Ascending aorta (tissue), 2 donors: ENCODE results near the gene RIPPLY2. TPM values are rescaled to one million over a fixed set of nuclear protein-coding genes. Genes with fewer than 3 reads are reported as not detected.
"Not testable (repeated sequence)": the region's sequence is repeated elsewhere in the genome, so short reads cannot be mapped to it uniquely, and the experiment has no call there.

Experiments used
- DNase-seq, 2 donors: peaks; one replicate each; pipeline ENCODE4 v3.0.0-alpha.2; 2019; ENCODE audit warnings: low spot score in 2 of 2
- H3K27ac ChIP-seq, 2 donors: fragments of 200-600 bp; sonication (generic); one replicate each; pipeline ENCODE4 v1.5.1; 2016 to 2017; ENCODE audit warnings: mild to moderate bottlenecking in 1 of 2
- H3K27me3 ChIP-seq: fragments of 200-600 bp; sonication (generic); one replicate; pipeline ENCODE4 v1.5.1; 2017
- H3K36me3 ChIP-seq, 2 donors: fragments of 200-600 bp; sonication (generic); one replicate each; pipeline ENCODE4 v1.5.1; 2016
- H3K4me1 ChIP-seq, 2 donors: fragments of 200-600 bp; sonication (generic); one replicate each; pipeline ENCODE4 v1.5.1; 2016 to 2017; ENCODE audit warnings: mild to moderate bottlenecking in 1 of 2
- H3K4me3 ChIP-seq, 2 donors: fragments of 200-600 bp; sonication (generic); one replicate each; pipeline ENCODE4 v1.5.1; 2016 to 2017; ENCODE audit warnings: mild to moderate bottlenecking in 1 of 2
- H3K9me3 ChIP-seq, 2 donors: fragments of 200-600 bp; sonication (generic); one replicate each; pipeline ENCODE4 v1.5.1; 2016
- intact Hi-C: fragments of 100-400 bp; cut with DNase I; formaldehyde crosslinking; loops from one replicate; pipeline ENCODE4 v1.15.1; 2023
- total RNA-seq: library from RNA; depleted of rRNA; stranded (reverse); fragments of >200 nt; gene quantifications from one replicate; pipeline ENCODE4 v1.1.0, GENCODE V29; 2016
- TF ChIP-seq, protein P1 (sequence below), 3 experiments: fragments of 200-600 bp in 2 of 3; fragments of 450-650 bp in 1 of 3; sonication (generic) in 2 of 3; IDR thresholded peaks; one replicate each; pipeline ENCODE4 v1.5.1; 2016 to 2019; ENCODE audit warnings: antibody characterized with exemption in 3 of 3, mild to moderate bottlenecking in 1 of 3, moderate library complexity in 1 of 3

The RIPPLY2 gene
- total RNA-seq, 1 donor from 2014 or later, result not detected

DNA sequence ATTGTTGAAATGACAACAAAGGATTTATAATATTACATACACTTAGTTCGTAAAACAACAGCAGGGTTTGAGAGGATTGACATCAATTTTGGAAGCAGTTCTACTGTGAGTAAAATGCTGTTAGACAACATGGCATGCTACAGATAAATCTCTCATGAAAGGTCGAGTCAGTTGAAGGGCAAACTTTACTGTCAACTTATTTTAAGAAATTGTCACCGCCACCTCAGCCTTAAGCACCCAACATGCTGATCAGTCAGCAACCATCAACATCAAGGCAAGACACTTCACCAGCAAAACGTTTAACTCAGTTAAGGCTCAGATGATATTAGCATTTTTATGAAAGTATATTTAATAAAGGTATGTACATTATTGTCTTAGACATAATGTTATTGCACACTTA is 37.4 kb downstream of the RIPPLY2 start:
- TF ChIP-seq, protein P1, sequence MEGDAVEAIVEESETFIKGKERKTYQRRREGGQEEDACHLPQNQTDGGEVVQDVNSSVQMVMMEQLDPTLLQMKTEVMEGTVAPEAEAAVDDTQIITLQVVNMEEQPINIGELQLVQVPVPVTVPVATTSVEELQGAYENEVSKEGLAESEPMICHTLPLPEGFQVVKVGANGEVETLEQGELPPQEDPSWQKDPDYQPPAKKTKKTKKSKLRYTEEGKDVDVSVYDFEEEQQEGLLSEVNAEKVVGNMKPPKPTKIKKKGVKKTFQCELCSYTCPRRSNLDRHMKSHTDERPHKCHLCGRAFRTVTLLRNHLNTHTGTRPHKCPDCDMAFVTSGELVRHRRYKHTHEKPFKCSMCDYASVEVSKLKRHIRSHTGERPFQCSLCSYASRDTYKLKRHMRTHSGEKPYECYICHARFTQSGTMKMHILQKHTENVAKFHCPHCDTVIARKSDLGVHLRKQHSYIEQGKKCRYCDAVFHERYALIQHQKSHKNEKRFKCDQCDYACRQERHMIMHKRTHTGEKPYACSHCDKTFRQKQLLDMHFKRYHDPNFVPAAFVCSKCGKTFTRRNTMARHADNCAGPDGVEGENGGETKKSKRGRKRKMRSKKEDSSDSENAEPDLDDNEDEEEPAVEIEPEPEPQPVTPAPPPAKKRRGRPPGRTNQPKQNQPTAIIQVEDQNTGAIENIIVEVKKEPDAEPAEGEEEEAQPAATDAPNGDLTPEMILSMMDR (IDR thresholded peaks at IDR 0.05), result no peak
- intact Hi-C loops, result no loop called here
- no peak for DNase-seq
- peaks cover 0 to 11% of the 10 kb centered on the region in 2 donors for H3K4me1 ChIP-seq
- H3K36me3 ChIP-seq, result peaks cover 0 to 4% of the 10 kb centered on the region in 2 donors
- H3K4me3 ChIP-seq, result no peak overlapping the region
- H3K27ac ChIP-seq, result no peak overlapping the region
- no peaks in the 10 kb centered on the region for H3K9me3 ChIP-seq
- H3K27me3 ChIP-seq, result no peaks in the 10 kb centered on the region

GRCh38 chr6:83891586-83891985 is 38.4 kb downstream of the RIPPLY2 start:
- Histone ChIP-seq H3K36me3 (peaks cover 0 to 4% of the 10 kb centered on the region in 2 donors), H3K27me3 (no peaks in the 10 kb centered on the region), H3K4me3 (no peak overlapping the region), H3K9me3 (no peaks in the 10 kb centered on the region), H3K27ac (no peak overlapping the region), H3K4me1 (peaks cover 0 to 8% of the 10 kb centered on the region in 2 donors)
- no peak for DNase-seq
- intact Hi-C loops, result no loop called here
- TF ChIP-seq, protein P1 (IDR thresholded peaks at IDR 0.05), result no peak

- Histone ChIP-seq H3K27ac (no peak overlapping the region), H3K27me3 (no peaks in the 10 kb centered on the region), H3K4me1 (peaks cover 0 to 3% of the 10 kb centered on the region in 2 donors), H3K9me3 (no peaks in the 10 kb centered on the region), H3K36me3 (peaks cover 0 to 4% of the 10 kb centered on the region in 2 donors), H3K4me3 (no peak overlapping the region)
- intact Hi-C loops, result no loop called here
- TF ChIP-seq, protein P1 (IDR thresholded peaks at IDR 0.05), result no peak
- no peak for DNase-seq
These were observed 39.9 kb downstream of the RIPPLY2 start for GRCh38 chr6:83893024-83893423.

DNA sequence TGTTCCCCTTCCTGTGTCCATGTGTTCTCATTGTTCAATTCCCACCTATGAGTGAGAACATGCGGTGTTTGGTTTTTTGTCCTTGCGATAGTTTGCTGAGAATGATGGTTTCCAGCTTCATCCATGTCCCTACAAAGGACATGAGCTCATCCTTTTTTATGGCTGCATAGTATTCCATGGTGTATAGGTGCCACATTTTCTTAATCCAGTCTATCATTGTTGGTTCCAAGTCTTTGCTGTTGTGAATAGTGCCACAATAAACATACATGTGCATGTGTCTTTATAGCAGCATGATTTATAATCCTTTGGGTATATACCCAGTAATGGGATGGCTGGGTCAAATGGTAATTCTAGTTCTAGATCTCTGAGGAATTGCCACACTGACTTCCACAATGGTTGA is 43.9 kb downstream of the RIPPLY2 start:
- H3K4me1 ChIP-seq, H3K27me3 ChIP-seq, H3K9me3 ChIP-seq, DNase-seq, H3K27ac ChIP-seq, H3K36me3 ChIP-seq, H3K4me3 ChIP-seq, intact Hi-C loops: not testable (repeated sequence)

DNA sequence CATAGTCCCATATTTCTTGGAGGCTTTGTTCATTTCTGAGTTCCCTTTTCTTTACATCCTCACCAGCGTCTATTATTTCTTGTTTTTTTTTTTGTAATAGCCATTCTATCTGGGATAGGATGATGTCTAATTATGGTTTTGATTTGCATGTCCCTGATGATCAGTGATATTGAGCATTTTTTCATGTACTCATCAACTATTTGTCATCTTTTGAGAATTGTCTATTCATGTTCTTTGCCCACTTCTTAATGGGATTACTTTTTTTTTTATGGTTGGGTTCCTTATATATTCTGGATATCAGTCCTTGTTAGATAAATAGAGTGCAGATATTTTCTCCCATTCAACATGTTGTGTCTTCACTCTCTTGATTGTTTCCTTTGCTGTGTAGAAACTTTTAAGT is 48.5 kb downstream of the RIPPLY2 start:
- H3K9me3 ChIP-seq, result peaks cover 0 to 36% of the 10 kb centered on the region in 2 donors
- H3K4me1 ChIP-seq, result no peaks in the 10 kb centered on the region
- no peak for DNase-seq
- H3K27ac ChIP-seq, result no peak overlapping the region
- intact Hi-C loops, result no loop called here
- H3K36me3 ChIP-seq, result no peaks in the 10 kb centered on the region
- H3K27me3 ChIP-seq, result no peaks in the 10 kb centered on the region
- TF ChIP-seq, protein P1 (IDR thresholded peaks at IDR 0.05), result no peak
- no peak overlapping the region for H3K4me3 ChIP-seq

DNA sequence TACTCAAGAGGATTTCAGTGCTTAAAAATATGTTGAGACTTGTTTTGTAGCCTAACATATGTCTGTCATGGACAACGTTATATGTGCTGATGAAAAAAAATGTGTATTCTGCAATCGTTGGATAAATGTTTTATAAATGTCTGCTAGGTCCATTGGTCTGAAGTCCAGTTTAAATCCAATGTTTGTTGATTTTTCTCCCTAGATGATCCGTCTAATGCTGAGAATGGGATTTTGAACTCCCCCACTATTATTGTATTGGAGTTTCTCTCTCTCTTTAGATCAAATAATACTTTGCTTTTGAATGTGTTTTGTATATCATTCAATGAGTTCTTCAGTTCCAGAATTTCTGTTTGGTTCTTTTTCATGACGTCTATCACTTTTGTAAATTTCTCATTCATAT is 51.2 kb downstream of the RIPPLY2 start:
- intact Hi-C loops, result no loop called here
- Histone ChIP-seq H3K36me3 (no peaks in the 10 kb centered on the region), H3K9me3 (peaks cover 0 to 36% of the 10 kb centered on the region in 2 donors), H3K27ac (no peak overlapping the region), H3K4me3 (no peak overlapping the region), H3K27me3 (no peaks in the 10 kb centered on the region), H3K4me1 (no peaks in the 10 kb centered on the region)
- TF ChIP-seq, protein P1 (IDR thresholded peaks at IDR 0.05), result no peak
- no peak for DNase-seq
